Spleen (tissue), 11 donors: Measurements from ENCODE around the gene ST6GALNAC5. TPM values are rescaled to one million over a fixed set of nuclear protein-coding genes. Genes with fewer than 3 reads are reported as not detected.

ENCODE experiments used
- DNase-seq: peaks from one replicate; pipeline ENCODE4 v3.0.0-alpha.2; 2020
- H3K27ac ChIP-seq, 8 donors: fragments of 200-600 bp; sonication (generic) in 7 of 8; 1 replicate in 4 of 8; 2 replicates in 4 of 8; pipeline versions ENCODE4 v1.5.0 to v1.8.0; 2016 to 2021; ENCODE audit warnings: inconsistent platforms in 4 of 8, mild to moderate bottlenecking in 4 of 8, moderate library complexity in 1 of 8
- H3K27me3 ChIP-seq, 7 donors: fragments of 200-600 bp; sonication (generic) in 6 of 7; replicated peaks in 1 of 7; 1 replicate in 4 of 7; 2 replicates in 3 of 7; pipeline versions ENCODE4 v1.5.0 to v1.8.0; 2016 to 2021; ENCODE audit warnings: inconsistent platforms in 3 of 7, mild to moderate bottlenecking in 1 of 7
- H3K36me3 ChIP-seq, 6 donors: fragments of 200-600 bp; sonication (generic) in 5 of 6; 1 replicate in 4 of 6; 2 replicates in 2 of 6; pipeline versions ENCODE4 v1.5.0 to v1.8.0; 2016 to 2021; ENCODE audit warnings: inconsistent platforms in 2 of 6
- H3K4me1 ChIP-seq, 6 donors: fragments of 200-600 bp; sonication (generic) in 5 of 6; 1 replicate in 3 of 6; 2 replicates in 3 of 6; pipeline versions ENCODE4 v1.5.0 to v1.8.0; 2016 to 2021; ENCODE audit warnings: inconsistent platforms in 3 of 6
- H3K4me3 ChIP-seq, 8 donors: fragments of 200-600 bp; sonication (generic) in 7 of 8; 1 replicate in 4 of 8; 2 replicates in 4 of 8; pipeline versions ENCODE4 v1.5.0 to v1.8.0; 2016 to 2021; ENCODE audit warnings: inconsistent platforms in 4 of 8, mild to moderate bottlenecking in 4 of 8, moderate library complexity in 2 of 8
- H3K9me3 ChIP-seq, 8 donors: fragments of 200-600 bp; sonication (generic) in 7 of 8; 1 replicate in 4 of 8; 2 replicates in 4 of 8; pipeline versions ENCODE4 v1.5.0 to v1.8.0; 2016 to 2021; ENCODE audit warnings: inconsistent platforms in 4 of 8
- CTCF ChIP-seq, 11 experiments: fragments of 200-600 bp in 7 of 11; fragments of 450-650 bp in 4 of 11; sonication (generic) in 4 of 11; IDR thresholded peaks in 8 of 11; conservative IDR thresholded peaks in 3 of 11; 1 replicate in 7 of 11; 2 replicates in 4 of 11; pipeline versions ENCODE4 v1.4.0 to v1.8.0; 2016 to 2021; ENCODE audit warnings: antibody characterized with exemption in 11 of 11, inconsistent platforms in 4 of 11, mild to moderate bottlenecking in 1 of 11
- POLR2A ChIP-seq, 3 donors: fragments of 450-650 bp; IDR thresholded peaks; one replicate each; pipeline ENCODE4 v1.5.1; 2017; ENCODE audit warnings: antibody characterized with exemption in 3 of 3, mild to moderate bottlenecking in 1 of 3
- POLR2AphosphoS5 ChIP-seq, 3 donors: sonication (generic); formaldehyde crosslinking; IDR thresholded peaks; one replicate each; pipeline ENCODE4 v1.5.1; 2017; ENCODE audit warnings: antibody characterized with exemption in 3 of 3
- WGBS, 5 donors: extraction: QIAGEN DNeasy Blood & Tissue Kit in 3 of 5; methylation state at CpG; one replicate each; pipeline versions ENCODE4 v1.1.5 to v1.1.7; 2013 to 2018; 5-methylcytosine and 5-hydroxymethylcytosine counted together
- intact Hi-C: fragments of 100-400 bp; cut with DNase I; formaldehyde crosslinking; loops from one replicate; pipeline ENCODE4 v1.15.0; 2023; ENCODE audit warnings: low total_unique reads
- polyA plus RNA-seq, 3 donors: library from polyadenylated mRNA; stranded (reverse); fragments of 200-250 nt; gene quantifications; one replicate each; pipeline ENCODE4 v1.2.1, GENCODE V29; 2013
- total RNA-seq, 7 donors: library from RNA; depleted of rRNA in 3 of 7; stranded (reverse); fragments of >200 nt in 3 of 7; fragmentation: NEBNext Ultra II Directional in 4 of 7; extraction: Animal tissue kit (Norgen Biotek cat#: 25700) in 4 of 7; gene quantifications; one replicate each; pipeline versions ENCODE4 v1.1.0 to v1.2.1, GENCODE V29; 2016 to 2021
- donor health status: healthy with polysubstance abuse.
- donor health status: DM: no; HTN: no; CAD: no; lungs with moderate emphysema.
- donor health status: DM: no; HTN: no; CAD: no.
- donor health status: Bipolar disorder and iron deficiency.
- donor health status: healthy.
- donor health status: DM: no; HTN: no; CAD: no.
- donor health status: DM: yes; HTN: yes; CAD: no.

The ST6GALNAC5 gene
- total and polyA plus RNA-seq, 10 donors, result 0.15 to 2.3 (median 1.6) TPM

GRCh38 chr1:77057994-77058585 is 190.8 kb downstream of the ST6GALNAC5 start:
- Histone ChIP-seq H3K27me3 (no peaks in the 10 kb centered on the region), H3K27ac (no peak overlapping the region), H3K36me3 (no peaks in the 10 kb centered on the region), H3K4me1 (no peaks in the 10 kb centered on the region), H3K9me3 (no peaks in the 10 kb centered on the region), H3K4me3 (no peak overlapping the region)
- no peak for DNase-seq
- intact Hi-C loops, result no loop called here
- TF ChIP-seq POLR2AphosphoS5 (IDR thresholded peaks at IDR 0.05) (no peak), POLR2A (IDR thresholded peaks at IDR 0.05) (no peak), CTCF (IDR thresholded peaks at IDR 0.05 in 8 of 11, conservative IDR thresholded peaks at IDR 0.05 in 3 of 11) (no peak)
- WGBS, 5 donors, result 77 to 84% (median 80%) methylated on average over 7 of the region's 7 CpGs

GRCh38 chr1:77060000-77060399 is 192.7 kb downstream of the ST6GALNAC5 start:
- Histone ChIP-seq H3K36me3 (no peaks in the 10 kb centered on the region), H3K27me3 (no peaks in the 10 kb centered on the region), H3K9me3 (no peaks in the 10 kb centered on the region), H3K4me1 (no peaks in the 10 kb centered on the region), H3K27ac (no peak overlapping the region), H3K4me3 (no peak overlapping the region)
- intact Hi-C loops, result no loop called here
- no peak for TF ChIP-seq POLR2A (IDR thresholded peaks at IDR 0.05)
- no peak for TF ChIP-seq CTCF (IDR thresholded peaks at IDR 0.05 in 8 of 11, conservative IDR thresholded peaks at IDR 0.05 in 3 of 11)
- TF ChIP-seq POLR2AphosphoS5 (IDR thresholded peaks at IDR 0.05), result no peak
- no peak for DNase-seq
- 11 to 29% (median 20%) methylated on average over 5 of the region's 5 CpGs for WGBS, 5 donors

DNA sequence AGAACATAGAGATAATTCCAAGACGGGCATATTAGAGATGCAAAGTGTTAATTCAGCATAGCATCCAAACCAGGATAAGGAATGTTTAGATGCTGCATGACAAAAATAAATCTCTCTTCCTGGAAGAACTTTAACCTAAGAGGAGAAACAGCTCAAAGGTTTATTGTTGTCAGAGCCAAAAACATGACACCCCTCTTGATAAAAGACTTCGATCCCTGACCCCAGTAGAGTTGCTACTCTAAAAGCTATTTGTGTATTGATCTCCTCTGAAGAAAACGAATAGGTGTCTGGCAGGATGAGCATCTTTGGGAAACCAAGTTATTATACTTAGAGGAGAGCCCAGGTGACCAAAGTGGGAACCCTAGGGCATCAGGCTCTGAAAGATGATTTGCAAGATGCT is 193.9 kb downstream of the ST6GALNAC5 start:
- H3K4me3 ChIP-seq, result no peak overlapping the region
- H3K36me3 ChIP-seq, result no peaks in the 10 kb centered on the region
- no peak overlapping the region for H3K27ac ChIP-seq
- WGBS, 5 donors, result 68 to 78% (median 72%) methylated on average over 3 of the region's 3 CpGs
- no peaks in the 10 kb centered on the region for H3K9me3 ChIP-seq
- no peaks in the 10 kb centered on the region for H3K27me3 ChIP-seq
- no peak for DNase-seq
- intact Hi-C loops, result no loop called here
- no peaks in the 10 kb centered on the region for H3K4me1 ChIP-seq
- TF ChIP-seq POLR2A (IDR thresholded peaks at IDR 0.05) (no peak), CTCF (IDR thresholded peaks at IDR 0.05 in 8 of 11, conservative IDR thresholded peaks at IDR 0.05 in 3 of 11) (no peak), POLR2AphosphoS5 (IDR thresholded peaks at IDR 0.05) (no peak)

- H3K36me3 ChIP-seq, result no peaks in the 10 kb centered on the region
- no peaks in the 10 kb centered on the region for H3K4me1 ChIP-seq
Measured at GRCh38 chr1:77063118-77063517, 195.8 kb downstream of the ST6GALNAC5 start.

More at GRCh38 chr1:77063118-77063517, 195.8 kb downstream of the ST6GALNAC5 start:
- TF ChIP-seq POLR2A (IDR thresholded peaks at IDR 0.05), result no peak
- no peak for TF ChIP-seq CTCF (IDR thresholded peaks at IDR 0.05 in 8 of 11, conservative IDR thresholded peaks at IDR 0.05 in 3 of 11)
- no peak for TF ChIP-seq POLR2AphosphoS5 (IDR thresholded peaks at IDR 0.05)
- no peak for DNase-seq
- H3K4me3 ChIP-seq, result no peak overlapping the region
- no peaks in the 10 kb centered on the region for H3K9me3 ChIP-seq
- no peaks in the 10 kb centered on the region for H3K27me3 ChIP-seq
- H3K27ac ChIP-seq, result no peak overlapping the region
- 57 to 75% (median 60%) methylated on average over 4 of the region's 4 CpGs for WGBS, 5 donors
- intact Hi-C loops, result no loop called here
